DND-41 (cell line): ENCODE data around the gene GRK3.

Experiments used
- CTCF ChIP-seq: IDR thresholded peaks from 2 replicates; pipeline ENCODE4 v1.5.1; 2012; ENCODE audit warnings: borderline replicate concordance, low read length, moderate library complexity, mild to moderate bottlenecking; ENCODE audit not compliant: poor library complexity, severe bottlenecking; ENCODE audit errors: extremely low read depth
- EZH2 ChIP-seq: IDR thresholded peaks from 3 replicates; pipeline ENCODE4 v1.6.1; 2012; ENCODE audit warnings: borderline replicate concordance, low read depth, mild to moderate bottlenecking, moderate library complexity, low read length, inconsistent platforms; ENCODE audit not compliant: severe bottlenecking

- no peak for TF ChIP-seq CTCF
- TF ChIP-seq EZH2, result no peak
Observed at GRCh38 chr22:25709758-25710157, 145.3 kb downstream of the GRK3 start.
